ENCODE results near the gene DLL1.

GRCh38 chr6:170259278-170259677 is 31.6 kb downstream of the DLL1 start:
- TF ChIP-seq POLR2A (IDR thresholded peaks at IDR 0.05) (no peak), CTCF (IDR thresholded peaks at IDR 0.05) (no peak)
